Measurements from ENCODE around the gene SPRR5. TPM values are rescaled to one million over a fixed set of nuclear protein-coding genes. Genes with fewer than 3 reads are reported as not detected.

Gene SPRR5
- total RNA-seq, 1 donor from 2014 or later, result not detected

DNA sequence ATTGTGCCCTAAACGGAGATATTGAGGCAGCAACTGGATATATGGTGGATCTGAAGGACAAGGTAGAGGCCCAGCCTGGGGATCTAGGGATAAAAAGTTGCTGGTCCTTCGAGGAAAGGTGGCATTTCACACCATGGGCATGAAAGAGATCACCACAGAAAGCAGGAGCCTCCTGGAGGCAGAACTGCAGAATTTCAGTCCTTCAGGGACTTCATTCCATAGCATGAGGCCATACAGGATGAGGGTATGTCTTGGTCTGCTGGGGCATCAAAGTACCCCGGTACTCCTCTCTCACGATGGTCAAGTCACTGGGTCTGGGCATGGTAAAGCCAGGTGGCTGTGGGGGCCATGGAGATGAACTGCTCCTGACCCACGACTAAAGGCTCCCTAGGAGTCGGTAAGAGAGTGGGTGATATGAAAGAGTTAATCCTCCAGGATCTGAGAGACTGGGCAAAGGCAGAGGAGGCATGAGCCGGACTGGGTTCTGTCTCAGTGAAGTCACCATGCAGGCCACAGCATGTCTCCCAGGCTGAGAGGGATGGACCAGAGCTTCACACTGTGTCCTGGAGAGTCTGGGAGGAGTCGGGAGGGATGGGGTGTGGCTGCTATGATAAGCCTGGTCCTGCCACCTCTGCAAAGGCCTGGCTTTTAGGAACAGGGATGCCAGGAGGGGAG is 5.8 kb upstream of the SPRR5 start:
- DNase-seq (ENCODE audit: low spot score) (no peak), ATAC-seq (no peak)
- intact Hi-C loops (cut with DNase I), result no loop called here

DNA sequence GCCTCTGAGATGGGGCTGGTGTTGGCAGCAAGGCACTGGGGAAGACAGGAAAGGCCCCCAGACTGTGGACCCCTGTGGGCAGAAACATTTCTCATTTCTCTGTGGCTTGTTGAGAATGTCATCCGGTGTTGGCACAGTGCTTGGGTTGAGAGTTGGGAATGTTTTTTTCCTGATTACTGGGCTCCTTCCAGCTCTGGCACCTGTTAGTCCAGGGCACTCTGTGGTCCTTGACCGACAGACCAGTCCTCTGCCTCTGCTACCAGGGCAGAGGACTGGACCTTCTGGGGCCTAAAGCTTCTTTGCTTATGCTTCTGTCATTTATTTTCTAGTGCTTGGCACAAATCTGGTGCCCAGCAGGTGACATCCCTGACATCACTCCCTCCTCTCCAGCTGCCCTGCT is 4.8 kb upstream of the SPRR5 start:
- DNase-seq (ENCODE audit: low spot score) (no peak), ATAC-seq (no peak)
- intact Hi-C loops (cut with DNase I), result no loop called here

GRCh38 chr1:152946248-152946647 is 758 bp upstream of the SPRR5 start:
- DNase-seq (ENCODE audit: low spot score), result no peak
- ATAC-seq, result no peak
- intact Hi-C loops (cut with DNase I), result no loop called here

GRCh38 chr1:152951711-152952110 is 4.7 kb downstream of the SPRR5 start:
- intact Hi-C loops (cut with DNase I), result no loop called here
- no peak for DNase-seq (ENCODE audit: low spot score)
- ATAC-seq, result no peak

GRCh38 chr1:152953761-152954160 is 6.8 kb downstream of the SPRR5 start:
- DNase-seq (ENCODE audit: low spot score), result no peak
- intact Hi-C loops (cut with DNase I), result no loop called here
- no peak for ATAC-seq

- DNase-seq (ENCODE audit: low spot score) (no peak), ATAC-seq (no peak)
- intact Hi-C loops (cut with DNase I), result no loop called here
These were observed 7.4 kb downstream of the SPRR5 start for GRCh38 chr1:152954436-152954835.

DNA sequence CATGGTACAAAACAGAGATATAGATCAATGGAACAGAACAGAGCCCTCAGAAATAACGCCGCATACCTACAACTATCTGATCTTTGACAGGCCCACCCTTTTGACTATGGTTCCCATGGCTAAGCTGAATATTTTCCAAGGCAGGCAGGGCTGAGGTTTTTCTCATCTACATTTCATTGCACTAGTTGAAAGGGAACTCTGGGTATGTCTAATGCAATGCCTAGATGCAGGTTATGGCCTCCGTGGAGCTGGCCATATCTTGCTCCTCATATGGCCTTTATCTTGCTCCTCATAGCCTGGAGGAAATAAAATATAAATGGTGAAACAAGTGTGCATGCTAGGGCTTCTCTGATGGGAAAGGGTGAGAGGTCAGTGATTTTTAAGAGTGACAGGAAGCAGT is 10.6 kb downstream of the SPRR5 start:
- intact Hi-C loops (cut with DNase I), result no loop called here
- ATAC-seq, result no peak
- DNase-seq (ENCODE audit: low spot score), result no peak

DNA sequence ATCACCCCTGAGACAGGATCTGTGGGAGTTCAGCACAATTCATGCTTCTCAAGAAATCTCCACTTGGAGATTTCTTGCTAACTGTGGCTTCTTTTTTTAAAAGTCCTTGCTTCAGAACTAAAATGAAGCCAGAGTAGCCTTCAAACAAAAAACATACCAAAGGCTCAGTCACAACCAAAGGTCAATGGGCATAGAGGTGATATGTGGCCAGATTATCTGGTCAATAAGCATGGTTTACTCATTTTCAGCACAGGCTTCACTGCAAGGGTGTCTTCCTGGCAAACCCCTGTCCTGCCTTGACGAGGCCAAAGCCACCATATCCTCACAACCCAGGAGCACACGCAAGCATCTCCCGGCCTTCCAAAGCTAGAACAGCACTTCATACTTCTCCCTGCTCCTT is 12.3 kb downstream of the SPRR5 start:
- intact Hi-C loops (cut with DNase I), result no loop called here
- DNase-seq (ENCODE audit: low spot score) (no peak), ATAC-seq (no peak)

GRCh38 chr1:152959801-152960451 is 12.9 kb downstream of the SPRR5 start:
- no peak for DNase-seq (ENCODE audit: low spot score)
- intact Hi-C loops (cut with DNase I), result no loop called here
- ATAC-seq, result no peak

DNA sequence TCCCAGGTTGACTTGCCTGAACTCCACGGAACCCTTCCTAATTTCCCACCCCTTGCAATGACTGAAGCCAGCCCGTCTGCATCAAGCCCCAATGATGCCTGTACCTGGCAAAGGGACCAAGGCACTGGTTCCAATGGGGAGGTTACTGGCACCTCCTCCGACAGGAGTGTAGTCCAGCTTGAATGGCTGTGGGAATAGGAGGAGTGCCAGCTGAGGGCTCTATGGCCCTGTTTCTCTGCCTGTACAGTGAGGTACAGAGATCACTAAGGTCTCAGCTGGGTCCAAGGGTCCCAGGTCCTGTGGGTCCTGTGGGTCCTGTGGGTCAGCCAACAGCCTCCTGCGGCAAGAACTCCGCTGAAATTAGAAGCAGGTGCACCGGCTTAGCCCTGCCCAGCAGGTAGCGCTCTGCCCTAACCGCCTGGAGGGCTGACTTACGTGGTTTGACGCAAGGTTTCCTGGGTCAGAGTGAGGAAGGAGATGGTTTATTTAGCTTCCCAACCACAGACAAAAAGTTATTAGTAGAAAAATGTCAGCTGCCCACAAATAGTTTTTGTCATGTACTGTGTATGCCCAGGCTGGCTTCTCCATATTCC is 13.5 kb downstream of the SPRR5 start:
- DNase-seq (ENCODE audit: low spot score) (no peak), ATAC-seq (no peak)
- intact Hi-C loops (cut with DNase I), result no loop called here

DNA sequence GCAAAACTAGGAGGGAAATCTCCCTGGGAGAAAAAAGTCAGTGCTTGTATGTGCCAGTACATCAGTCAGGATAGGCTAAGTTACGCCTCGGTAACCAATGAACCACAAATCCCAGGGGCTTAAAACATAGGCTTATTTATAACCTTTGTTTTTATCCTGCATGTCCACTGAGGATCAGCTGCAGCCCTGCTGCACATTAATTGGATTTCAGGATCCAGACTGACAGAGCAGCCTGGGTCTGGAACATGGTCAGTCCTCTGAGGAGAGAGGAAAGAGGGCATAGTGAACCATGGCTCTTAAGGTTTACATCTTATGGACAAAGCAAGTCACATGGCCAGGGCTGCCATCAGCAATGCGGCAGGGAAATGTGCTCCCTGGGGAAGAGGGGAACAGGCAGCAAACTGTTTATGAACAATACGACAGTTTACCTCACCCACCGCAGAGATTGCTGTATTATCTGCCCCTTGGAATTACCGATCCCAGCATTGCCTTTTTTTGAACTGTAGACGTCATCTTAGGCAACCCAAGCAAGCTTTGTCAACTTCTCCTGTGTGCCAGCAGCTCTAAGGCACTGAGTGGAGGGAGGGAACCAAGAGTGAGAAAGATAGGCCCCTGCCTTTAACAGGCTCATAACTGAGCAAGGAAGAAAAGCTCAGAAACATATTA is 14.4 kb downstream of the SPRR5 start:
- intact Hi-C loops (cut with DNase I), result no loop called here
- no peak for ATAC-seq
- DNase-seq (ENCODE audit: low spot score), result no peak

DNA sequence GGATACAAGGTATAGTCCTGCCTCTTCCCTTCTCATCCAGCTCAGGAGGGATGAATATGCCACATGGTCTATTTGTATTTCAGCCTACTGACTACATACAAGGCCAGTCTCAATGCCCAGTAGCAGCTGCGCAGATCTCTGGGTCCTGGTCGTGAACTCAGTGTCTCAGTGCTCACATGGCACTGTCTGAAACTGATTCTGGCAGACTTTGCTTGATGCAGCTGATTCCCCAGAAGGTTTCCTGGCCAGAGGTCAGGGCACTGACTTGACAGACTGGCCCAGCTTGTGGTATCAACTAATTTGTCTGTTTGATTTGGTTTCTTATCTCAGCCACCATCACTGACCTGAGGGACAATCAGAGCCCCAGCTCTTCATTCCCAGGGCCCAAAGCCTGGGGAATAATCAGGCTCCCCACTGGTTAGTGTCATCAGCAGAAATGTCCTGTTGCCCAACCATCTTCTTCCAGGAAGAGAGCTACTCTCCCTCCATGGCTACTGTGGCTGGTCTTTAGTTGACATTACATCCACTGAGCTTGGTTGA is 15.9 kb downstream of the SPRR5 start:
- ATAC-seq (no peak), DNase-seq (ENCODE audit: low spot score) (no peak)
- intact Hi-C loops (cut with DNase I), result no loop called here

DNA sequence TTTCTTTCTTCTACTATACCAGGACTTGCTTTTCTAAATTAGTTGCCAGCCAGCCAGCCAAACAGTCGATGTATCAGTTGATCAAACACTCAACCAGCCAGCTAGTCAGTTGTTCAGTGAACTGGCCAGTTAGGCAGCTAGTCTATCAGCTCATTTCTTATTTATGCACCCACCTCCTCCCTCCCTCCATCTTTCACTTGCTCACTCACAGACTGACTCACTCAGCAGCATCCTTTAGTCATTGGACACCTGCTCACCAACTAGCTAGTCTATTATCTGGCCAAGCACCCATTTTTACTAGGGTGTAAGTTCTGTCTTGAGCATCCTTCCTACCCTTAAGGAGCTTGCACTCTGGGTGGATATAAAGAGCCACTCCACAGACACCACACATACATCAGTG is 17.5 kb downstream of the SPRR5 start:
- DNase-seq (ENCODE audit: low spot score) (no peak), ATAC-seq (no peak)
- intact Hi-C loops (cut with DNase I), result no loop called here

DNA sequence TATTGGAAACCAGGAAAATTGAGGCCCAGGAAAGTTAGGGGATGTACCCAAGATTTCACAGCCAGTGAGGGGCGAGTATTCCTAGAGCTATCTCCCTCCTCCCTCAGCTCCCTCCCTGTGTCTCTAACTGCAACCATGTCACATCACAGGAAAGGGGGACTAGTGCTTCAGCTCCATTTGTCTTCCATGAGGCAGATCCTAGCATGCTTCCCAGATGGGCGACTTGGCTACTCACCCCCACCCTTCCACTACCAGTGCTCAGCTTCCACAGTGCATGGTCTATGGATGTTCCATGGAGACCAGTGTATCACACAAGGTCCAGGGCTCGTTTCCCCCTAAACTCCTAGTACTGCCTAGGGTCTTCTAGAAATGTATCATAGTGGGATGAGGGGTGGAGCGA is 18.8 kb downstream of the SPRR5 start:
- DNase-seq (ENCODE audit: low spot score) (no peak), ATAC-seq (no peak)
- intact Hi-C loops (cut with DNase I), result no loop called here

- intact Hi-C loops (cut with DNase I), result no loop called here
- ATAC-seq (no peak), DNase-seq (ENCODE audit: low spot score) (no peak)
These were observed 20.2 kb downstream of the SPRR5 start for GRCh38 chr1:152967201-152967600.

- no peak for DNase-seq (ENCODE audit: low spot score)
- intact Hi-C loops (cut with DNase I), result no loop called here
- ATAC-seq, result no peak
These were observed 21.2 kb downstream of the SPRR5 start for GRCh38 chr1:152968248-152968647.

GRCh38 chr1:152969036-152969435 is 22.0 kb downstream of the SPRR5 start:
- DNase-seq (ENCODE audit: low spot score), result no peak
- no peak for ATAC-seq
- intact Hi-C loops (cut with DNase I), result no loop called here

- ATAC-seq, result no peak
- DNase-seq (ENCODE audit: low spot score), result no peak
- intact Hi-C loops (cut with DNase I), result no loop called here
These were observed 23.5 kb downstream of the SPRR5 start, which contains the start of gene SPRR4 for GRCh38 chr1:152970495-152970894. Gene SPRR4, plus strand, starts transcription at chr1:152970648. Its CDS starts 1,243 bp downstream, at chr1:152971891.

GRCh38 chr1:152972196-152972886 is 25.3 kb downstream of the SPRR5 start:
- no peak for DNase-seq (ENCODE audit: low spot score)
- intact Hi-C loops (cut with DNase I), result no loop called here
- ATAC-seq, result no peak

All from sciatic nerve (tissue), 2 donors.